Brain microvascular endothelial cell (primary cell): ENCODE data around the gene SPAG8.
A peak's percentile ranks its signal among the peaks of the same experiment; 100 is the strongest.

Experiments
- DNase-seq: peaks from one replicate; pipeline ENCODE4 v3.0.0-alpha.2; 2020
- H3K27ac ChIP-seq: fragments of 250-450 bp; sonication (Bioruptor Pico); 2 replicates; pipeline ENCODE4 v1.5.1; 2020; ENCODE audit warnings: mild to moderate bottlenecking, moderate library complexity
- H3K27me3 ChIP-seq: fragments of 250-450 bp; sonication (Bioruptor Pico); replicated peaks from 2 replicates; pipeline ENCODE4 v1.5.1; 2020; ENCODE audit warnings: mild to moderate bottlenecking
- H3K36me3 ChIP-seq: fragments of 250-450 bp; sonication (Bioruptor Pico); replicated peaks from 2 replicates; pipeline ENCODE4 v1.5.1; 2020; ENCODE audit warnings: mild to moderate bottlenecking
- H3K4me3 ChIP-seq: 2 replicates; pipeline ENCODE4 v1.5.1; 2011; ENCODE audit warnings: low read depth, mild to moderate bottlenecking, control low read depth, low read length, moderate library complexity
- CTCF ChIP-seq: IDR thresholded peaks from 2 replicates; pipeline ENCODE4 v1.5.1; 2011; ENCODE audit warnings: low read depth, mild to moderate bottlenecking, moderate library complexity, low read length, control low read depth, inconsistent platforms; ENCODE audit errors: missing control alignments
- in situ Hi-C: cut with HindIII; loops from 2 replicates; pipeline ENCODE4 v1.10.0; 2017; ENCODE audit warnings: low sequenced_read_pairs, low pct_ligation_motif_present

The SPAG8 gene

DNA sequence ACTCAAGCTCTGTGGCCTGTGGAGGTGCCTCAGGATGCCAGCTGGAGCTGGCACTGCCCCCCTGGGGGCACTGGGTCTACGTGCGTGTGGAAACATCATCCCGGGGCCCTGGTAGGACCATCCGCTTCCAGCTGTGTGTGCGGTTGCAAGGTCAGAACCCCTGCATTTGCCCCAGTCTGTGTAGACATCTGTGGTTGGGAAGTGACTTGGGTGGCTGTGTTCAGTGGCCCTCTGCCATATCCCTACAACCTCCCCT, 29.5 kb upstream of the SPAG8 start:
- H3K36me3 ChIP-seq, result no peaks in the 10 kb centered on the region
- H3K27ac ChIP-seq, result no peak overlapping the region
- no peak for DNase-seq
- in situ Hi-C loops, result no loop called here
- H3K27me3 ChIP-seq, result no peaks in the 10 kb centered on the region
- H3K4me3 ChIP-seq, result no peak overlapping the region
- TF ChIP-seq CTCF, result no peak

DNA sequence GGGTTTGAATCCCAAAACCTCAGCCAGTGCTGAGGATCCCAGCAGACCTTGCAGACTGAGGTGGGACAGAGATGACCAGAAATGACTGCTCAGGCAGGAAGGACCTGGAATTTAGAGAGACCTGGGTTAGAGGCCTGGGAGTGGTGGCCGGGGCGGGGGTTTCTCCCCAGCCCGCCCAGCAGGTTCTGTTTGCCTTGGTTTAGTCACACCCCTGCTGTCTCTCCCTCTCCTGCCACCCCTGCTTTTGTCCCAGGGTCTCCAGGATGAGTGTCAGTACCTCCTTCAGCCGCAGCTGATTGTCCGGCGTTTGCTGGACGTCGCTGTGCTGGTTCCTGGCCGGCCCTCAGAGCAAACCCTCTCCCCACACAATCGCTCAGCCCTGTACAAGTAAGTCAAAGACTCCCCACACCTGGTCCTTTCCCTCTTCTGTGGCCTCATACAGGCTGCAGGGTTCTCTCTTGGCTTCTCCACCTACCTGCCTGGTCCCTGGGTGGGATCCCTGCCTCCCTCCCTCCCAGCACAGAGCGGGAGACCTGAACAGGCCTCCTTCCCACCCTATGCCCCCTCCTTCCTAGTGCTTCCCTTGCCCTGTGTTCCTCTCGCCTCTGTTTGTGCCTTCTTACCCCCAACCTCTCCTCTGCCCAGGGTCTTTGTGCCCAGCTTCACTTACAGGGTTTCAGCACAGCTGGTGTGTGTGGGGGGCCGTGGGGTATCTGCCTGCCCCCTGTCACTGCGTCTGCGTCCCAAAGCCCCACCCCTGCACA, 29.0 kb upstream of the SPAG8 start:
- Histone ChIP-seq H3K36me3 (no peaks in the 10 kb centered on the region), H3K4me3 (no peak overlapping the region), H3K27ac (no peak overlapping the region), H3K27me3 (no peaks in the 10 kb centered on the region)
- no peak for TF ChIP-seq CTCF
- no peak for DNase-seq
- in situ Hi-C loops, result no loop called here

GRCh38 chr9:35839926-35840325, 27.9 kb upstream of the SPAG8 start:
- no peak overlapping the region for H3K27ac ChIP-seq
- H3K36me3 ChIP-seq, result no peaks in the 10 kb centered on the region
- H3K27me3 ChIP-seq, result no peaks in the 10 kb centered on the region
- H3K4me3 ChIP-seq, result no peak overlapping the region
- TF ChIP-seq CTCF, result no peak
- in situ Hi-C loops, result no loop called here
- DNase-seq, result no peak

GRCh38 chr9:35836595-35836994, 24.5 kb upstream of the SPAG8 start:
- H3K27me3 ChIP-seq, result no peaks in the 10 kb centered on the region
- no peaks in the 10 kb centered on the region for H3K36me3 ChIP-seq
- in situ Hi-C loops, result no loop called here
- H3K4me3 ChIP-seq, result no peak overlapping the region
- no peak for DNase-seq
- no peak overlapping the region for H3K27ac ChIP-seq
- TF ChIP-seq CTCF, result no peak

- no peak for DNase-seq
- Histone ChIP-seq H3K27me3 (no peaks in the 10 kb centered on the region), H3K36me3 (no peaks in the 10 kb centered on the region), H3K27ac (no peak overlapping the region), H3K4me3 (no peak overlapping the region)
- in situ Hi-C loops, result no loop called here
- no peak for TF ChIP-seq CTCF
These were observed 23.7 kb upstream of the SPAG8 start for GRCh38 chr9:35835766-35836165.

DNA sequence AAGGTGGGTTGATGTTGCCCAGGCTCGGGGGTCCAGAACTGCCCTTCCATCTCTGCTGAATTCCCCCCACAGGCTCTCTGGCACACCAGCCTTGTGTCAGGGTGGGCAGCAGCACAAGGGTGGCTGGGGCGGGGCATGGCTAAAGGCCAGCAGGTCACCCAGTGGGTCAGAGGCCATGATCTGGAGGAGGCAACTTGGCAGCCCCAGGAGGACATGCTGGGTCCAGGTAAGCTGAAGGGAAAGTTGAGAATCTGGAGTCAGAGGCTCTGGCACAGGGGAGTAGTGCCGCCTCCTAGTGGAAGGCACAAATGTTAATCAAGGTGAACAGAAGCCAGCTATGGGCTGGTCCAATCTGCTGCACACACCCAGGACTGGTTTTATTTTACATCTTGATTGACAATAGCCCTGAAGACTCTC, 23.2 kb upstream of the SPAG8 start:
- TF ChIP-seq CTCF, result peak; percentile 49
- Histone ChIP-seq H3K27me3 (no peaks in the 10 kb centered on the region), H3K4me3 (no peak overlapping the region), H3K36me3 (no peaks in the 10 kb centered on the region), H3K27ac (no peak overlapping the region)
- in situ Hi-C loops, result no loop called here
- no peak for DNase-seq
